Heart left ventricle (tissue), 16 donors: ENCODE measurements around the gene WDR82. TPM values are rescaled to one million over a fixed set of nuclear protein-coding genes. Genes with fewer than 3 reads are reported as not detected.
A peak's percentile ranks its signal among the peaks of the same experiment; 100 is the strongest.

Experiments
- ATAC-seq, 4 donors: fragments of 200-7000 bp; cut with Tn5 transposase; one replicate each; pipeline ENCODE4 v1.9.1; 2020 to 2022; ENCODE audit warnings: moderate library complexity in 4 of 4, mild to moderate bottlenecking in 3 of 4, moderate number of reproducible peaks in 1 of 4
- DNase-seq, 5 donors: peaks; one replicate each; pipeline ENCODE4 v3.0.0-alpha.2; 2020
- H3K27ac ChIP-seq, 12 donors: fragments of 200-600 bp; sonication (generic) in 4 of 12; one replicate each; pipeline versions ENCODE4 v1.5.0 to v1.8.0; 2016 to 2022; ENCODE audit warnings: mild to moderate bottlenecking in 2 of 12
- H3K27me3 ChIP-seq, 9 donors: fragments of 200-600 bp; sonication (generic) in 2 of 9; one replicate each; pipeline versions ENCODE4 v1.5.1 to v1.8.0; 2016 to 2022; ENCODE audit warnings: mild to moderate bottlenecking in 3 of 9
- H3K36me3 ChIP-seq, 9 donors: fragments of 200-600 bp; sonication (generic) in 2 of 9; one replicate each; pipeline versions ENCODE4 v1.5.0 to v1.8.0; 2018 to 2022; ENCODE audit warnings: mild to moderate bottlenecking in 2 of 9
- H3K4me1 ChIP-seq, 12 donors: fragments of 200-600 bp; sonication (generic) in 4 of 12; one replicate each; pipeline versions ENCODE4 v1.5.0 to v1.8.0; 2016 to 2022; ENCODE audit warnings: mild to moderate bottlenecking in 3 of 12
- H3K4me3 ChIP-seq, 12 donors: fragments of 200-600 bp; sonication (generic) in 4 of 12; one replicate each; pipeline versions ENCODE4 v1.5.0 to v1.8.0; 2017 to 2022; ENCODE audit warnings: mild to moderate bottlenecking in 9 of 12, moderate library complexity in 4 of 12
- H3K9me3 ChIP-seq, 12 donors: fragments of 200-600 bp; sonication (generic) in 4 of 12; one replicate each; pipeline versions ENCODE4 v1.5.0 to v1.8.0; 2016 to 2022; ENCODE audit warnings: mild to moderate bottlenecking in 1 of 12
- POLR2A ChIP-seq, 2 donors: fragments of 450-650 bp; IDR thresholded peaks; one replicate each; pipeline ENCODE4 v1.6.1; 2017; ENCODE audit warnings: antibody characterized with exemption in 2 of 2, mild to moderate bottlenecking in 2 of 2, moderate library complexity in 2 of 2
- WGBS, 4 donors: extraction: QIAGEN DNeasy Blood & Tissue Kit in 2 of 4; methylation state at CpG; one replicate each; pipeline versions ENCODE4 v1.1.5 to v1.1.7; 2013 to 2018; 5-methylcytosine and 5-hydroxymethylcytosine counted together
- intact Hi-C, 10 donors: fragments of 100-400 bp; cut with DNase I; formaldehyde crosslinking; loops; one replicate each; pipeline versions ENCODE4 v1.11.1 to v1.14.2; 2022
- polyA plus RNA-seq, 2 donors: library from polyadenylated mRNA; stranded (reverse); fragments of 200-250 nt; gene quantifications; one replicate each; pipeline ENCODE4 v1.2.3, GENCODE V29; 2013
- total RNA-seq, 9 donors: library from RNA; depleted of rRNA in 2 of 9; stranded (reverse); fragments of >200 nt in 2 of 9; fragmentation: NEBNext Ultra II Directional in 3 of 9; extraction: Animal tissue kit (Norgen Biotek cat#: 25700) in 3 of 9; gene quantifications; one replicate each; pipeline versions ENCODE4 v1.1.0 to v1.2.4, GENCODE V29; 2016 to 2023
- TF ChIP-seq, protein P1 (sequence below), 12 donors: fragments of 200-600 bp; sonication (generic) in 4 of 12; IDR thresholded peaks; one replicate each; pipeline versions ENCODE4 v1.5.0 to v1.8.0; 2018 to 2022; ENCODE audit warnings: antibody characterized with exemption in 12 of 12, mild to moderate bottlenecking in 5 of 12
- donor health status: ischemic (EF 13 %, LVEDD 7.1; RV severe dilation, severe dysfunction).
- donor health status: healthy with polysubstance abuse.
- donor health status: DM: no; HTN: yes; CAD: no.
- donor health status: DM: no; HTN: no; CAD: no.
- donor health status: ischemic (EF 25% LVEDD 6.9; RV normal size, moderate dysfunction).
- donor health status: ischemic (EF 25% LVEDD 5.7; RV mildly dilated, moderate dysfunction).
- donor health status: healthy.
- donor health status: DM: yes; HTN: yes; CAD: no.
- donor health status: ischemic (EF 35%, LVEDD 5.7; RV mildly dilated, moderate dysfunction).
- donor health status: nonischemic (EF 11% LVEDD 7.7; RV severe dilation, severe dysfunction).
- donor health status: DM: yes; HTN: yes; CAD: no.
- donor health status: PGD.
- donor health status: ischemic (EF 29% LVEDD 5.4; RV normal size, mild dysfunction).
- donor health status: nonischemic (EF 23%, LVEDD 6.1; RV moderate dilation, normal function).

The WDR82 gene
- total and polyA plus RNA-seq, 11 donors, result 24.7 to 73.6 (median 61.2) TPM

DNA sequence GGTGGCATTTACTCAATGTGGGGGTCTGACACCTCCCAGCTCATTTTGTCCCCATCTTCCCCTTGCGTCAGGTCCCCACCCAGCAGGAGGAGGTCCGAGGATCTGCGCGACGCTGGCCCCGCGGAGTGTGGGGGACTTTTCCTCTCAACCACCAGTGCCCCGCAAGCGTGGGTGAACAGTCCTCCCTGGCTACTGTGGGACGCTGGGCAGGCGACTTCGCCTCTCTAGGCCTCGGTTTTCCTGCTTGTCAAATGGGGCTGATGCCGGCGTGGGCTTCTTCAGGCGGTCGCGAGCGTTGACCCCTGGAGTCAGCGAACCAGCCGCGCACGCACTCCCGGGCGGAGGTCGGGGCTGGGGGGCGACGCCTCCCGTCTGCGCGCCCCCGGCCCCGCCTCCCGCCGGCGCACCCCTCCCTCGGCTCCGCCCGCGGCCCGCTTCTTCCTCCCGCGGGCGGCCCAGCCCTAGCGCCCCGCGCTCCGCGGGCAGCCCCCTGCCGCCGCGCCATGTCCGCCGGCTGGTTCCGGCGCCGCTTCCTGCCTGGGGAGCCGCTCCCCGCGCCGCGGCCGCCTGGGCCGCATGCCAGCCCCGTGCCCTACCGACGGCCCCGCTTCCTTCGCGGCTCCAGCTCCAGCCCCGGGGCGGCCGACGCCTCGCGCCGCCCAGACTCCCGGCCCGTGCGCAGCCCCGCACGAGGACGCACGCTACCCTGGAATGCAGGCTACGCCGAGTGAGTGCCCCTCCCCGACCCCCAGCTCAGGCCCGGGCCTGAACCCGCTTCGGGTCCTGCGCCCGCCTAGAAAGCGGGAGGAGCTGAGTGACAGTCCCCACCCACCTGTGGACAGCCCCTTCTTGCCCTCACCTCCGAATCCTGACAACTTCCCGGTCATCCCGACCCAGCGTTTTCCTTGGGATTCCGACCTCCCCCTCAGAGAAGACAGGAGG lies 32.9 kb downstream of the WDR82 start, which contains the start of gene PPM1M:
TSS of gene PPM1M (plus strand) at position 438 of the 942 bp plus-strand sequence. CDS start at position 504, 66 bp downstream.
- ATAC-seq (peak in 3 of 4 donors; percentile 41 to 61 (median 59)), DNase-seq (peak in 4 of 5 donors; percentile 59 to 84 (median 69))
- 1 to 5% (median 2%) methylated on average over 37 to 98 of the region's 98 CpGs for WGBS, 4 donors
- H3K9me3 ChIP-seq, result no peaks in the 10 kb centered on the region
- peaks cover 0 to 30% (median 18%) of the 10 kb centered on the region in 9 donors for H3K36me3 ChIP-seq
- H3K27me3 ChIP-seq, result no peaks in the 10 kb centered on the region
- H3K4me1 ChIP-seq, result peaks cover 0 to 77% (median 9%) of the 10 kb centered on the region in 12 donors
- TF ChIP-seq, protein P1, sequence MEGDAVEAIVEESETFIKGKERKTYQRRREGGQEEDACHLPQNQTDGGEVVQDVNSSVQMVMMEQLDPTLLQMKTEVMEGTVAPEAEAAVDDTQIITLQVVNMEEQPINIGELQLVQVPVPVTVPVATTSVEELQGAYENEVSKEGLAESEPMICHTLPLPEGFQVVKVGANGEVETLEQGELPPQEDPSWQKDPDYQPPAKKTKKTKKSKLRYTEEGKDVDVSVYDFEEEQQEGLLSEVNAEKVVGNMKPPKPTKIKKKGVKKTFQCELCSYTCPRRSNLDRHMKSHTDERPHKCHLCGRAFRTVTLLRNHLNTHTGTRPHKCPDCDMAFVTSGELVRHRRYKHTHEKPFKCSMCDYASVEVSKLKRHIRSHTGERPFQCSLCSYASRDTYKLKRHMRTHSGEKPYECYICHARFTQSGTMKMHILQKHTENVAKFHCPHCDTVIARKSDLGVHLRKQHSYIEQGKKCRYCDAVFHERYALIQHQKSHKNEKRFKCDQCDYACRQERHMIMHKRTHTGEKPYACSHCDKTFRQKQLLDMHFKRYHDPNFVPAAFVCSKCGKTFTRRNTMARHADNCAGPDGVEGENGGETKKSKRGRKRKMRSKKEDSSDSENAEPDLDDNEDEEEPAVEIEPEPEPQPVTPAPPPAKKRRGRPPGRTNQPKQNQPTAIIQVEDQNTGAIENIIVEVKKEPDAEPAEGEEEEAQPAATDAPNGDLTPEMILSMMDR (IDR thresholded peaks at IDR 0.05), result no peak
- peak in 1 of 2 donors; percentile 37 for TF ChIP-seq POLR2A (IDR thresholded peaks at IDR 0.05)
- peak within 1 kb of the TSS; percentile 37 to 77 (median 66) for H3K4me3 ChIP-seq
- H3K27ac ChIP-seq, result peak within 1 kb of the TSS; percentile 36 to 98 (median 82)
- intact Hi-C loops, result no loop called here

DNA sequence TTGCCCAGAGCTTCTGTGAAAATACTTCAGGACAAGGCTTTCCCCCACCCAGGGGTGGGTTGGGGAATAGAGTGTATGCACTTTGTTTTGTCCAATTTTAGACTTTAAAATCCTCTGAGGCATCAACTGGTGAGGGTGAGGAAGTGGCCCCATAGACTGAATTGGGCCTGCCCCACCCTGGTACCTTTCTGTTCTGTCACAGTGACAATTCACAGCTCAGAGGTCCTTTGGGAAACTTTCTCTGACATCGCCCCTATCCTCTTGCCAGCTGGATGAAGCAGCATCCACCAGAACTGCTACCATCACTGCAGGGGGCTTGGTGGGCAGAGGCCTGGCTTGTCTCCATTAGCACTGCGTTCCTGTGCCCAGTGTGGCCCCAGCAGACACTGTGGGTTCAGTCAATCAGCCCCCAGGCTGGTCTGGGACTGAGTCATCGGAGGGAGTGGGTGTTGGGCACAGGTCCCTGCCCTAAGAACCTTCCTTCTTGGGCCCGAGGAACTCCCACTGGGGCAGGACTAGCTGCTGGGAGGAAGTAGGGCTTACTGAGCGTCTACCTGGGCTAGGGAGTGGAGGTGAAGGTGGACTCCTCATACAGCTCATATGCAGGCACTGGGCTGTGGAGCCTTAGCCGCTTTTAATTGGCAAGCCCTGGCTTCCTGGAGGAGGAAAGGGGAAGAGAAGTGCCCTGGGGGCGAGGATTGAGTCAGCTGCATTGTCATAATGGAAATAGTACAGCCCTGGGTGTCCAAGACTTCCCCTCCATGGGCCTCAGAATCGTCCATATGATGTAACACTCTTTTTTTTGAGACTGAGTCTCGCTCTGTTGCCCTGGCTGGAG lies 34.4 kb downstream of the WDR82 start:
- Histone ChIP-seq H3K9me3 (no peaks in the 10 kb centered on the region), H3K4me3 (peak overlapping the region in 1 of 12 donors; percentile 76), H3K27me3 (no peaks in the 10 kb centered on the region), H3K27ac (peak overlapping the region in 5 of 12 donors; percentile 24 to 98 (median 85)), H3K4me1 (peaks cover 0 to 80% (median 18%) of the 10 kb centered on the region in 12 donors), H3K36me3 (peaks cover 0 to 14% (median 5%) of the 10 kb centered on the region in 9 donors)
- WGBS, 4 donors, result 81 to 88% (median 83%) methylated on average over 9 of the region's 9 CpGs
- DNase-seq (peak in 1 of 5 donors; percentile 41), ATAC-seq (peak in 2 of 4 donors; percentile 33 to 41)
- no peak for TF ChIP-seq POLR2A (IDR thresholded peaks at IDR 0.05)
- TF ChIP-seq, protein P1 (IDR thresholded peaks at IDR 0.05), result no peak
- intact Hi-C loops, result no loop called here

DNA sequence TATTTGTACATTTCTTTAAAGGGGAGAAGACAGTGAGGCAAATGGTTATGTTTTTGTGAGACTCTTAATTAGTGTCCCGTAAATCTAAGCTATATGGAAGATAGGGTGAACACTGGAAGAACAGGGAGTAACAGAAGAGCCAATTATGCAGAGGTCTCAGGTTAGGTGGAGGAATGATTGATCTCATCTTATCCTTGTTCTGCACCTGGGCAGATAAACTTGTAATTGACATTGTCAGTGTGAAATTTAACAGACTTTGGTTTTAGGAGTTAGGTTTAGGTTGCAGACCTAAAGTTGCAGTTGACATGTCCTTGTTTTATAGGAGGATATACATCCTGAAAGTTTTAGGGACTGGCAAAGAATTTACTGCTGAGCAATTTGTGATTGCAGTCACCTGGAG lies 36.4 kb downstream of the WDR82 start:
- ATAC-seq (no peak), DNase-seq (no peak)
- TF ChIP-seq, protein P1 (IDR thresholded peaks at IDR 0.05), result no peak
- no peak for TF ChIP-seq POLR2A (IDR thresholded peaks at IDR 0.05)
- peaks cover 10 to 75% (median 34%) of the 10 kb centered on the region in 12 donors for H3K4me1 ChIP-seq
- no peaks in the 10 kb centered on the region for H3K36me3 ChIP-seq
- H3K27me3 ChIP-seq, result no peaks in the 10 kb centered on the region
- H3K27ac ChIP-seq, result no peak overlapping the region
- H3K4me3 ChIP-seq, result no peak overlapping the region
- intact Hi-C loops, result no loop called here
- H3K9me3 ChIP-seq, result no peaks in the 10 kb centered on the region
- 90 to 98% (median 95%) methylated on average over 1 of the region's 1 CpG for WGBS, 4 donors
